DND-41 (cell line): ENCODE results near the gene NR6A1.

Experiments used
- ATAC-seq: fragments of 200-7000 bp; cut with Tn5 transposase; 3 replicates; pipeline ENCODE4 v1.9.1; 2021; ENCODE audit warnings: low read depth; ENCODE audit not compliant: insufficient read depth
- DNase-seq: peaks from one replicate; pipeline ENCODE4 v3.0.0-alpha.2; 2020
- H2AFZ ChIP-seq: 2 replicates; pipeline ENCODE4 v1.6.0; 2012; ENCODE audit warnings: low read depth, low read length
- H3K27ac ChIP-seq: 2 replicates; pipeline ENCODE4 v1.5.1; 2012; ENCODE audit warnings: low read length, inconsistent platforms
- H3K27me3 ChIP-seq: fragments of 200-600 bp; sonication (generic); 2 replicates; pipeline ENCODE4 v1.6.0; 2012; ENCODE audit warnings: low read length, mild to moderate bottlenecking, inconsistent platforms; ENCODE audit not compliant: insufficient read depth, poor library complexity
- H3K36me3 ChIP-seq: 2 replicates; pipeline ENCODE4 v1.5.1; 2012; ENCODE audit warnings: low read length, inconsistent platforms; ENCODE audit not compliant: insufficient read depth
- H3K4me1 ChIP-seq: 2 replicates; pipeline ENCODE4 v1.5.1; 2012; ENCODE audit warnings: mild to moderate bottlenecking, low read length; ENCODE audit not compliant: insufficient read depth
- H3K4me2 ChIP-seq: 2 replicates; pipeline ENCODE4 v1.6.0; 2012; ENCODE audit warnings: mild to moderate bottlenecking, moderate library complexity, low read length, inconsistent platforms; ENCODE audit not compliant: insufficient read depth
- H3K4me3 ChIP-seq, 2 experiments: fragments of 200-600 bp in 1 of 2; shearing (Covaris generic) in 1 of 2; 2 replicates each; pipeline ENCODE4 v1.5.1; 2012 to 2016; ENCODE audit warnings: inconsistent platforms in 2 of 2, low read length in 2 of 2, mild to moderate bottlenecking in 2 of 2, low read depth in 1 of 2, moderate library complexity in 1 of 2
- H3K79me2 ChIP-seq: 2 replicates; pipeline ENCODE4 v1.6.0; 2012; ENCODE audit warnings: low read length, inconsistent platforms; ENCODE audit not compliant: insufficient read depth
- H3K9ac ChIP-seq: 2 replicates; pipeline ENCODE4 v1.6.0; 2012; ENCODE audit warnings: low read depth, mild to moderate bottlenecking, inconsistent platforms, low read length, moderate library complexity
- H3K9me3 ChIP-seq: 2 replicates; pipeline ENCODE4 v1.5.1; 2012; ENCODE audit warnings: low read length, moderate library complexity, mild to moderate bottlenecking, inconsistent platforms; ENCODE audit not compliant: insufficient read depth, severe bottlenecking
- H4K20me1 ChIP-seq: 2 replicates; pipeline ENCODE4 v1.6.0; 2012; ENCODE audit warnings: low read length; ENCODE audit not compliant: insufficient read depth
- EZH2 ChIP-seq: IDR thresholded peaks from 3 replicates; pipeline ENCODE4 v1.6.1; 2012; ENCODE audit warnings: borderline replicate concordance, low read depth, mild to moderate bottlenecking, moderate library complexity, low read length, inconsistent platforms; ENCODE audit not compliant: severe bottlenecking
- TF ChIP-seq, protein P1 (sequence below): IDR thresholded peaks from 2 replicates; pipeline ENCODE4 v1.5.1; 2012; ENCODE audit warnings: borderline replicate concordance, low read length, moderate library complexity, mild to moderate bottlenecking; ENCODE audit not compliant: poor library complexity, severe bottlenecking; ENCODE audit errors: extremely low read depth

Gene NR6A1

DNA sequence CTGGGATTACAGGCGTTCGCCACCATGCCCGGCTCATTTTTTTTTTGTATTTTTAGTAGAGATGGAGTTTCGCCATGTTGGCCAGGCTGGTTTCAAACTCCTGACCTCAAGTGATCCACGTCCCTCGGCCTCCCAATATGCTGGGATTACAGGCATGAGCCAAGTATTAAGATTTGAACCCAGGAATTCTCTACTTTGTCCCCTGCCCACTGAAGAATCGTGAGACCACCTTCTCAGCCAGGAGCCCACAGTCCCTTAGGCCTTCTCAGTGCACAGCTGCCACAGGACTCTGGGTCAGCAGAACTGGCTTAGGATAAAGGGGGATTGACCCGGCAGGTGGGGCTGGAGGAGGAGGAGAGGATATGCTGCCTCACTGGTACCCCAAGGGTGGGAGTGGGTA is 19.2 kb upstream of the NR6A1 start:
- TF ChIP-seq, protein P1, sequence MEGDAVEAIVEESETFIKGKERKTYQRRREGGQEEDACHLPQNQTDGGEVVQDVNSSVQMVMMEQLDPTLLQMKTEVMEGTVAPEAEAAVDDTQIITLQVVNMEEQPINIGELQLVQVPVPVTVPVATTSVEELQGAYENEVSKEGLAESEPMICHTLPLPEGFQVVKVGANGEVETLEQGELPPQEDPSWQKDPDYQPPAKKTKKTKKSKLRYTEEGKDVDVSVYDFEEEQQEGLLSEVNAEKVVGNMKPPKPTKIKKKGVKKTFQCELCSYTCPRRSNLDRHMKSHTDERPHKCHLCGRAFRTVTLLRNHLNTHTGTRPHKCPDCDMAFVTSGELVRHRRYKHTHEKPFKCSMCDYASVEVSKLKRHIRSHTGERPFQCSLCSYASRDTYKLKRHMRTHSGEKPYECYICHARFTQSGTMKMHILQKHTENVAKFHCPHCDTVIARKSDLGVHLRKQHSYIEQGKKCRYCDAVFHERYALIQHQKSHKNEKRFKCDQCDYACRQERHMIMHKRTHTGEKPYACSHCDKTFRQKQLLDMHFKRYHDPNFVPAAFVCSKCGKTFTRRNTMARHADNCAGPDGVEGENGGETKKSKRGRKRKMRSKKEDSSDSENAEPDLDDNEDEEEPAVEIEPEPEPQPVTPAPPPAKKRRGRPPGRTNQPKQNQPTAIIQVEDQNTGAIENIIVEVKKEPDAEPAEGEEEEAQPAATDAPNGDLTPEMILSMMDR = no peak
- no peak for TF ChIP-seq EZH2
- Histone ChIP-seq H3K79me2 (no peaks in the 10 kb centered on the region), H3K4me1 (no peaks in the 10 kb centered on the region), H3K9me3 (no peaks in the 10 kb centered on the region), H2AFZ (no peak overlapping the region), H3K4me2 (no peak overlapping the region), H3K9ac (no peak overlapping the region), H3K27ac (no peak overlapping the region), H4K20me1 (no peaks in the 10 kb centered on the region), H3K4me3 (no peak overlapping the region), H3K36me3 (no peaks in the 10 kb centered on the region), H3K27me3 (no peaks in the 10 kb centered on the region)
- no peak for ATAC-seq
- no peak for DNase-seq

DNA sequence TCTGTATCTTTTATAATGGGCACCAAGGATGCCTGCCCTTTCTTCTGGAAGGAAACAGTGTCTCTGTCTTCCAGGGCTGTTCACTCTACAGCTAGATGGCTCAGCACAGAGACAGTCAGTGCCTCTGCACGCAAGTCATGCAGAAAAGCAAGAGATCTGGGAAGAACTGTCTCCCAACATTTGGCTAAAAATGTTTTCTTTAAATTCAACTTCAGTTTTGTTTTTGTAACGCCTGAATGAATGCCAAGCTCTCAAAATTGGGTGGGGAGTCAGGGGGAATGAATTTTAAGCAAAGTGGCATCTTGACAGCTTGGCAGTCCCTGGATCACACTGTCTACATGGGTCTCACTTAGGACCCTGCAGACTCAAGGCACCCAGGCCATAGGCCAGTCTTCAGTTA is 18.4 kb upstream of the NR6A1 start:
- Histone ChIP-seq H3K27me3 (no peaks in the 10 kb centered on the region), H3K36me3 (no peaks in the 10 kb centered on the region), H3K9me3 (no peaks in the 10 kb centered on the region), H3K4me3 (no peak overlapping the region), H3K4me2 (no peak overlapping the region), H3K79me2 (no peaks in the 10 kb centered on the region), H4K20me1 (no peaks in the 10 kb centered on the region), H3K4me1 (no peaks in the 10 kb centered on the region), H3K27ac (no peak overlapping the region), H3K9ac (no peak overlapping the region), H2AFZ (no peak overlapping the region)
- ATAC-seq (no peak), DNase-seq (no peak)
- no peak for TF ChIP-seq EZH2
- TF ChIP-seq, protein P1 = no peak

DNA sequence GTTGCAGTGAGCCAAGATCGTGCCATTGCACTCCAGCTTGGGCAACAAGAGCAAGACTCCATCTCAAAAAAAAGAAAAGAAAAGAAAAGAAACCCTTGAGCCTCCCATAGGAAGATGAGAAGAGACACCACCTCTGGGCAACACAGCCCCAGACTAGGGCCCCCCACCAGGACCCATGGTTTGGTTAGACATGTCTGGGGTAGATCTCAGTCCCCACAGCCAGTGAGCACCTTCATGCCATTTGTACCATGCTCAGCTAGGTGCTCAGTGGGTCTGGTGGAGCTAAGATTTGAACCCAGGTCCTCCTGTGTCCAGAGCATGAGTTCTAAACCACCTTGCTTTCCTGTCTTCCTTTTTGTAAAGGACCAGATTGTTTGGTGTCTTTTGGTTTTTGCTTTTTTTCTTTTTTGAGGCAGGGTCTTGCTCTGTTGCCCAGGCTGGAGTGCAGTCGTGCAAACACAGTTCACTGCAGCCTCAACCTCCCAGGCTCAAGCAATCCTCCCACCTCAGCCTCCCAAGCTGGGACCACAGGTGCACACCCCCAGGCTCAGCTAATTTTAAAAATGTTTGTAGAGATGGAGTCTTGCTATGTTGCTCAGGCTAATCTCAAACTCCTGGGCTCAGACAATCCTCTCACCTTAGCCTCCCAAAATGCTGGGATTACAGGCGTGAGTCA is 17.6 kb upstream of the NR6A1 start:
- H3K4me1 ChIP-seq = no peaks in the 10 kb centered on the region
- no peak overlapping the region for H3K27ac ChIP-seq
- no peak overlapping the region for H3K4me3 ChIP-seq
- no peaks in the 10 kb centered on the region for H3K36me3 ChIP-seq
- ATAC-seq (no peak), DNase-seq (no peak)
- no peaks in the 10 kb centered on the region for H3K9me3 ChIP-seq
- no peak for TF ChIP-seq EZH2
- TF ChIP-seq, protein P1 = no peak
- H3K27me3 ChIP-seq = no peaks in the 10 kb centered on the region
- no peak overlapping the region for H3K4me2 ChIP-seq
- no peaks in the 10 kb centered on the region for H3K79me2 ChIP-seq
- no peak overlapping the region for H2AFZ ChIP-seq
- H4K20me1 ChIP-seq = no peaks in the 10 kb centered on the region
- H3K9ac ChIP-seq = no peak overlapping the region
